GF-D8 (cell line): ENCODE data around the gene CDK8.
A peak's percentile ranks its signal among the peaks of the same experiment; 100 is the strongest.
"Not testable (repeated sequence)": the region's sequence is repeated elsewhere in the genome, so short reads cannot be mapped to it uniquely, and the experiment has no call there.

Experiments
- DNase-seq: peaks from one replicate; lab custom pipeline; 2025; lab: John Stamatoyannopoulos, UW

Gene CDK8

GRCh38 chr13:26316095-26316494 lies 62.2 kb downstream of the CDK8 start:
- not testable (repeated sequence) for DNase-seq

GRCh38 chr13:26320766-26321165 lies 66.8 kb downstream of the CDK8 start:
- no peak for DNase-seq

- DNase-seq = no peak
Observed at GRCh38 chr13:26323127-26323526, 69.2 kb downstream of the CDK8 start.

GRCh38 chr13:26323764-26324163 lies 69.8 kb downstream of the CDK8 start:
- no peak for DNase-seq

- DNase-seq = no peak
Observed at GRCh38 chr13:26324294-26324693, 70.4 kb downstream of the CDK8 start.

- no peak for DNase-seq
Observed at GRCh38 chr13:26324867-26325266, 70.9 kb downstream of the CDK8 start.

GRCh38 chr13:26325876-26326275 lies 71.9 kb downstream of the CDK8 start:
- DNase-seq = no peak

GRCh38 chr13:26326562-26326961 lies 72.6 kb downstream of the CDK8 start:
- no peak for DNase-seq

- no peak for DNase-seq
Observed at GRCh38 chr13:26327940-26328725, 74.2 kb downstream of the CDK8 start.

- DNase-seq = no peak
Observed at GRCh38 chr13:26335158-26335557, 81.2 kb downstream of the CDK8 start.

- DNase-seq = no peak
Observed at GRCh38 chr13:26340807-26341206, 86.9 kb downstream of the CDK8 start.

- DNase-seq = no peak
Observed at GRCh38 chr13:26342898-26343297, 89.0 kb downstream of the CDK8 start.

- no peak for DNase-seq
Observed at GRCh38 chr13:26343816-26344215, 89.9 kb downstream of the CDK8 start.

- no peak for DNase-seq
Observed at GRCh38 chr13:26344980-26345379, 91.1 kb downstream of the CDK8 start.

GRCh38 chr13:26348966-26349365 lies 95.0 kb downstream of the CDK8 start:
- no peak for DNase-seq

GRCh38 chr13:26362261-26362660 lies 108.3 kb downstream of the CDK8 start:
- DNase-seq = no peak

- no peak for DNase-seq
Observed at GRCh38 chr13:26370553-26370952, 116.6 kb downstream of the CDK8 start.

GRCh38 chr13:26372747-26373146 lies 118.8 kb downstream of the CDK8 start:
- no peak for DNase-seq

GRCh38 chr13:26376430-26376829 lies 122.5 kb downstream of the CDK8 start:
- peak; percentile 8 for DNase-seq

- no peak for DNase-seq
Observed at GRCh38 chr13:26377038-26377437, 123.1 kb downstream of the CDK8 start.

GRCh38 chr13:26378116-26378515 lies 124.2 kb downstream of the CDK8 start:
- no peak for DNase-seq

- no peak for DNase-seq
Observed at GRCh38 chr13:26379831-26380230, 125.9 kb downstream of the CDK8 start.

GRCh38 chr13:26380930-26381329 lies 127.0 kb downstream of the CDK8 start:
- DNase-seq = no peak

- DNase-seq = no peak
Observed at GRCh38 chr13:26382366-26382765, 128.4 kb downstream of the CDK8 start.
